Naive thymus-derived CD4-positive, alpha-beta T cell (primary cell): ENCODE data around the gene ABCG4. TPM values are rescaled to one million over a fixed set of nuclear protein-coding genes. Genes with fewer than 3 reads are reported as not detected.

ENCODE experiments used
- ATAC-seq: fragments of 150-1000 bp; cut with Tn5 transposase; 2 replicates; pipeline ENCODE4 v1.10.0; 2021; ENCODE audit warnings: mild to moderate bottlenecking, moderate library complexity
- CTCF ChIA-PET: fragments of 350-600 bp; sonication (Branson Sonifier 250); formaldehyde crosslinking; loops from one replicate; lab custom pipeline; 2021; ENCODE audit warnings: antibody characterized with exemption; lab: Charles Lee
- POLR2A ChIA-PET: fragments of 350-600 bp; sonication (Branson Sonifier 250); formaldehyde crosslinking; loops from one replicate; lab custom pipeline; 2021; ENCODE audit warnings: antibody characterized with exemption, inconsistent platforms; lab: Charles Lee
- DNase-seq, 9 donors: peaks; one replicate each; pipeline versions ENCODE4 v3.0.0 to v3.0.0-alpha.2; 2020 to 2022; ENCODE audit warnings: mixed read lengths in 1 of 9
- H3K27ac ChIP-seq: one replicate; pipeline ENCODE4 v1.7.0; 2013; ENCODE audit warnings: mild to moderate bottlenecking, low read depth, low read length, moderate library complexity
- H3K27me3 ChIP-seq, 2 donors: one replicate each; pipeline ENCODE4 v1.7.0; 2013; ENCODE audit warnings: low read length in 2 of 2, mild to moderate bottlenecking in 2 of 2, moderate library complexity in 2 of 2; ENCODE audit not compliant: control insufficient read depth in 2 of 2, insufficient read depth in 2 of 2
- H3K36me3 ChIP-seq, 3 experiments: 1 replicate in 2 of 3; 2 replicates in 1 of 3; pipeline ENCODE4 v1.7.0; 2013; ENCODE audit warnings: low read length in 3 of 3, mild to moderate bottlenecking in 3 of 3, moderate library complexity in 1 of 3; ENCODE audit not compliant: insufficient read depth in 3 of 3, control insufficient read depth in 2 of 3
- H3K4me1 ChIP-seq, 2 donors: one replicate each; pipeline ENCODE4 v1.7.0; 2013; ENCODE audit warnings: low read length in 2 of 2, mild to moderate bottlenecking in 2 of 2, moderate library complexity in 1 of 2; ENCODE audit not compliant: control insufficient read depth in 2 of 2, insufficient read depth in 2 of 2
- H3K4me3 ChIP-seq: 2 replicates; pipeline ENCODE4 v1.7.0; 2013; ENCODE audit warnings: mild to moderate bottlenecking, low read length
- H3K9me3 ChIP-seq, 3 experiments: 1 replicate in 2 of 3; 2 replicates in 1 of 3; pipeline ENCODE4 v1.7.0; 2013; ENCODE audit warnings: low read length in 3 of 3; ENCODE audit not compliant: control insufficient read depth in 2 of 3
- H3K27ac Mint-ChIP-seq, 9 donors: one replicate each; pipeline ENCODE4 v1.8.0; 2020 to 2022; ENCODE audit warnings: mixed read lengths in 9 of 9, mild to moderate bottlenecking in 8 of 9, moderate library complexity in 5 of 9, inconsistent platforms in 2 of 9
- H3K27me3 Mint-ChIP-seq, 5 donors: one replicate each; pipeline ENCODE4 v1.8.0; 2021 to 2022; ENCODE audit warnings: mixed read lengths in 5 of 5, mild to moderate bottlenecking in 1 of 5
- H3K36me3 Mint-ChIP-seq, 5 donors: one replicate each; pipeline ENCODE4 v1.8.0; 2020 to 2022; ENCODE audit warnings: mixed read lengths in 5 of 5, mild to moderate bottlenecking in 3 of 5, inconsistent platforms in 1 of 5
- H3K4me1 Mint-ChIP-seq, 7 donors: one replicate each; pipeline ENCODE4 v1.8.0; 2020 to 2022; ENCODE audit warnings: mixed read lengths in 7 of 7, mild to moderate bottlenecking in 3 of 7, inconsistent platforms in 1 of 7
- H3K4me3 Mint-ChIP-seq, 10 donors: one replicate each; pipeline ENCODE4 v1.8.0; 2020 to 2022; ENCODE audit warnings: mild to moderate bottlenecking in 10 of 10, mixed read lengths in 10 of 10, moderate library complexity in 6 of 10, inconsistent platforms in 2 of 10
- H3K9me3 Mint-ChIP-seq, 11 donors: one replicate each; pipeline ENCODE4 v1.8.0; 2020 to 2022; ENCODE audit warnings: mixed read lengths in 11 of 11, mild to moderate bottlenecking in 4 of 11, inconsistent platforms in 1 of 11, moderate library complexity in 1 of 11
- intact Hi-C, 2 donors: fragments of 100-400 bp; cut with micrococcal nuclease; formaldehyde crosslinking; loops; one replicate each; pipeline ENCODE4 v1.15.1; 2023
- polyA plus RNA-seq, 2 donors: library from polyadenylated mRNA; unstranded; fragments of 300-500 nt; fragmentation: Illumina TruSeq; gene quantifications; one replicate each; pipeline ENCODE4 v1.2.3, GENCODE V29; 2021
- total RNA-seq, 6 experiments: library from RNA in 5 of 6; stranded (reverse) in 5 of 6; gene quantifications; 1 replicate in 5 of 6; 2 replicates in 1 of 6; pipeline ENCODE4 v1.2.3 and lab custom pipeline; 2021 to 2026

ABCG4 gene
- total and polyA plus RNA-seq, 7 experiments from 2014 or later: 0.13 TPM; not detected in 6

- Histone ChIP-seq H3K4me1 (peaks cover 20 to 25% of the 10 kb centered on the region in 2 donors), H3K36me3 (peaks cover 9 to 40% (median 21%) of the 10 kb centered on the region in 3 experiments), H3K27me3 (no peaks in the 10 kb centered on the region), H3K27ac (peak overlapping the region; percentile 93), H3K4me3 (peak overlapping the region; percentile 95), H3K9me3 (no peaks in the 10 kb centered on the region)
- ChIA-PET POLR2A (interaction anchor here (0.8 to 20.2 kb wide), 10 partner anchors 8 to 98 kb away, joined by 3 to 435 read pairs (median 6); partner anchors contain the start of genes C2CD2L, CBL, DPAGT1 and HINFP), CTCF (interaction anchor here (0.7 kb wide), 1 partner anchor 13 kb away, joined by 3 read pairs; a partner anchor contains a TSS)
- ATAC-seq (no peak), DNase-seq (peak in 7 of 9 donors; percentile 41 to 56 (median 50))
- Mint-ChIP-seq H3K4me3 (peak overlapping the region; percentile 83 to 98 (median 92)), H3K36me3 (peaks cover 7 to 32% (median 19%) of the 10 kb centered on the region in 5 donors), H3K4me1 (peaks cover 50 to 74% (median 57%) of the 10 kb centered on the region in 7 donors), H3K27me3 (no peaks in the 10 kb centered on the region), H3K9me3 (no peaks in the 10 kb centered on the region), H3K27ac (peak overlapping the region; percentile 80 to 94 (median 86))
- intact Hi-C loops: loop anchor here in 1 of 2 donors (5.0 kb wide), 2 partner anchors 59 to 154 kb away; partner anchors contain the start of gene NLRX1
These were observed 40.6 kb upstream of the ABCG4 start for GRCh38 chr11:119108146-119108856.

GRCh38 chr11:119108857-119109221, 40.0 kb upstream of the ABCG4 start:
- DNase-seq: no peak
- H3K9me3 Mint-ChIP-seq: no peaks in the 10 kb centered on the region
- peaks cover 7 to 35% (median 19%) of the 10 kb centered on the region in 5 donors for H3K36me3 Mint-ChIP-seq
- ATAC-seq: no peak
- peaks cover 49 to 71% (median 54%) of the 10 kb centered on the region in 7 donors for H3K4me1 Mint-ChIP-seq
- no peaks in the 10 kb centered on the region for H3K27me3 ChIP-seq
- no peaks in the 10 kb centered on the region for H3K27me3 Mint-ChIP-seq
- H3K27ac ChIP-seq: peak overlapping the region; percentile 93
- peak overlapping the region; percentile 95 for H3K4me3 ChIP-seq
- H3K4me1 ChIP-seq: peaks cover 20 to 24% of the 10 kb centered on the region in 2 donors
- peak overlapping the region in 8 of 9 donors; percentile 80 to 94 (median 86) for H3K27ac Mint-ChIP-seq
- CTCF ChIA-PET: interaction anchor here (0.7 to 1.4 kb wide), 2 partner anchors 13 to 213 kb away, joined by 3 read pairs; a partner anchor contains a TSS
- peaks cover 9 to 45% (median 21%) of the 10 kb centered on the region in 3 experiments for H3K36me3 ChIP-seq
- intact Hi-C loops: loop anchor here in 1 of 2 donors (5.0 kb wide), 2 partner anchors 58 to 153 kb away; partner anchors contain the start of gene NLRX1
- POLR2A ChIA-PET: interaction anchor here (0.8 to 20.2 kb wide), 9 partner anchors 7 to 225 kb away, joined by 3 to 435 read pairs (median 6); partner anchors contain the start of genes C2CD2L, CBL, DPAGT1 and HINFP
- no peaks in the 10 kb centered on the region for H3K9me3 ChIP-seq
- peak overlapping the region; percentile 83 to 98 (median 92) for H3K4me3 Mint-ChIP-seq

DNA sequence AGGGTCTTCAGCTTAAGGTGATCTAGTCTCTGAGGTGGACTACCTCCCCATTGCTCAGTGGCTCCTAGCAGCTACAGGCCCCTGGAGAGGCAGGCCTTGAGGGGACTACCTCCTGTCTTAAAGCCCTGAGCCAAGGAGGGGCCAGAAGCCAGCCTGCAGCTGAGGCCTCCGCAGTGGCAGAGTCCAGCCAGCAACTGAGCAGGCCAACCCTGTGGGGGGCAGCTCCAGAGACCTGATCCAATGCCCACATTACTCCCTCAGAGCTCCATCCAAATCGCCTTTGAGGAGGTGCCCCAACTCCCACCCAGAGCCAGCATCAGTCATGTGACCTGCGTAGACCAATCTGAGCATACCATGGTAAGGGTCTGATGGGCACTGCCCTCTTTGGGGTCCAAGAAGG, 39.0 kb upstream of the ABCG4 start:
- H3K27ac Mint-ChIP-seq: peak overlapping the region; percentile 31 to 91 (median 85)
- Histone ChIP-seq H3K36me3 (peaks cover 9 to 53% (median 21%) of the 10 kb centered on the region in 3 experiments), H3K9me3 (no peaks in the 10 kb centered on the region), H3K27ac (peak overlapping the region; percentile 93), H3K27me3 (no peaks in the 10 kb centered on the region), H3K4me3 (no peak overlapping the region), H3K4me1 (peaks cover 20 to 33% of the 10 kb centered on the region in 2 donors)
- no peaks in the 10 kb centered on the region for H3K9me3 Mint-ChIP-seq
- DNase-seq: no peak
- intact Hi-C loops: loop anchor here in 1 of 2 donors (5.0 kb wide), 2 partner anchors 57 to 152 kb away; partner anchors contain the start of gene NLRX1
- H3K4me3 Mint-ChIP-seq: peak overlapping the region in 9 of 10 donors; percentile 83 to 98 (median 92)
- no peaks in the 10 kb centered on the region for H3K27me3 Mint-ChIP-seq
- POLR2A ChIA-PET: interaction anchor here (0.6 to 20.2 kb wide), 11 partner anchors 6 to 224 kb away, joined by 3 to 435 read pairs (median 6); partner anchors contain the start of genes C2CD2L, CBL, CENATAC and DPAGT1
- peaks cover 7 to 41% (median 19%) of the 10 kb centered on the region in 5 donors for H3K36me3 Mint-ChIP-seq
- peaks cover 47 to 70% (median 55%) of the 10 kb centered on the region in 7 donors for H3K4me1 Mint-ChIP-seq
- no peak for ATAC-seq
- CTCF ChIA-PET: interaction anchor here (0.8 to 1.4 kb wide), 3 partner anchors 11 to 212 kb away, joined by 3 to 4 read pairs (median 3); partner anchors contain the start of genes CBL and HINFP

DNA sequence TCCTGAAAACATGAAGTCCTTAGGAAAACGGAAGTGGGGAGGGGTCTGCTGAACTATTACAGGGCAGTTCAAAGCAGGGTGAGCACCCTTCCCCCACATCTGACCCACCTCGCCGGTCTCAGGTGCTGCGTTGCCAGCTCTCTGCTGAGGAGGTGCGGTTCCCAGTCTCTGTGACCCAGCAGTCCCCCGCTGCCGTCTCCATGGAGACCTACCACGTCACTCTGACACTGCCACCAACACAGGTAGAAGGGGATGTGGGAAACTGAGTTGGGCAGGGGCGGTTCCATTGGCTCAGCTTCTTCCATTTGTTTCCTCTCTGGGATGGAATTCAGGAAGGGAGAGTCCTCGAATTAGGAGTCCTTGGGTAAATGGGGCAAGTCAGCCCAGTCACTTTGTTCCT, 38.4 kb upstream of the ABCG4 start:
- H3K27me3 Mint-ChIP-seq: no peaks in the 10 kb centered on the region
- H3K27ac Mint-ChIP-seq: peak overlapping the region; percentile 38 to 88 (median 80)
- peak overlapping the region; percentile 93 for H3K27ac ChIP-seq
- H3K36me3 ChIP-seq: peaks cover 9 to 53% (median 21%) of the 10 kb centered on the region in 3 experiments
- H3K9me3 Mint-ChIP-seq: no peaks in the 10 kb centered on the region
- intact Hi-C loops: no loop called here
- POLR2A ChIA-PET: interaction anchor here (1.8 to 20.2 kb wide), 4 partner anchors 6 to 43 kb away, joined by 6 to 435 read pairs (median 221); partner anchors contain the start of genes C2CD2L, DPAGT1, HINFP and HMBS
- DNase-seq: no peak
- peaks cover 20 to 39% of the 10 kb centered on the region in 2 donors for H3K4me1 ChIP-seq
- H3K36me3 Mint-ChIP-seq: peaks cover 11 to 45% (median 24%) of the 10 kb centered on the region in 5 donors
- CTCF ChIA-PET: interaction anchor here (1.4 kb wide), 1 partner anchor 212 kb away, joined by 3 read pairs; no protein-coding TSS in a partner anchor
- H3K4me3 ChIP-seq: no peak overlapping the region
- peak overlapping the region in 7 of 10 donors; percentile 5 to 96 (median 32) for H3K4me3 Mint-ChIP-seq
- H3K4me1 Mint-ChIP-seq: peaks cover 48 to 75% (median 59%) of the 10 kb centered on the region in 7 donors
- ATAC-seq: no peak
- H3K27me3 ChIP-seq: no peaks in the 10 kb centered on the region
- no peaks in the 10 kb centered on the region for H3K9me3 ChIP-seq

DNA sequence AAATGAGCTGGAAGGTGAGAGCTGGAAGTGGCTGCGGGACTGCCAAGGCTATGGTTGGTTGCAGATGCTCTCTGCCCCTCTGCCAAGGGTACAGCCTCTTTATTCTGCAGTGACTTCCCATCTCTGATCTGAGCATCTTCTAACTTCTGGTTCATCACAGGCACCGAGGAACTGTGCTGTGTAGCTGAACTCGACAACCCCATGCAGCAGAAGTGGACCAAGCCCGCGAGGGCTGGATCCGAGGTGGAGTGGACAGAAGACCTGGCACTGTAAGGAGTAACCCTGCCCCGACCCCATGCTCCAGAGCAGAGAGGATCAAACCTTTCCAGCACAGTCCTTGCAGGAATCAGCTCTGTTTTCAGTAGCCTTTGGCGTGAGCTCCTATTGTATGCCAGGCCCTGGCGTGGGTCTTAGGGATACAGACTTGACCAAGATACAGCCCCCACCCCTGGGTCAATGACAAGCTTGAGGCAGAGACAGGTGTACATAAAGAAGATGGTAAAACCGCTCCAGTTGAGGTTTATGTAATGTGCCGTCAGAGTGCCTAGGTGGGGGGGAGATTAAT, 37.4 kb upstream of the ABCG4 start:
- Histone ChIP-seq H3K27ac (peak overlapping the region; percentile 18), H3K27me3 (no peaks in the 10 kb centered on the region), H3K9me3 (no peaks in the 10 kb centered on the region), H3K4me1 (peaks cover 18 to 44% of the 10 kb centered on the region in 2 donors), H3K36me3 (peaks cover 9 to 53% (median 21%) of the 10 kb centered on the region in 3 experiments), H3K4me3 (no peak overlapping the region)
- no peak overlapping the region for H3K4me3 Mint-ChIP-seq
- H3K9me3 Mint-ChIP-seq: no peaks in the 10 kb centered on the region
- ATAC-seq: no peak
- H3K4me1 Mint-ChIP-seq: peaks cover 50 to 75% (median 59%) of the 10 kb centered on the region in 7 donors
- ChIA-PET CTCF (interaction anchor here (1.5 kb wide), 1 partner anchor 9 kb away, joined by 7 read pairs; the partner anchor contains the start of gene DPAGT1), POLR2A (interaction anchor here (1.6 to 16.1 kb wide), 3 partner anchors 10 to 44 kb away, joined by 7 to 435 read pairs (median 13); partner anchors contain the start of genes C2CD2L, DPAGT1, HINFP and VPS11)
- H3K27ac Mint-ChIP-seq: peak overlapping the region in 8 of 9 donors; percentile 31 to 85 (median 60)
- intact Hi-C loops: no loop called here
- DNase-seq: no peak
- H3K36me3 Mint-ChIP-seq: peaks cover 12 to 51% (median 25%) of the 10 kb centered on the region in 5 donors
- no peaks in the 10 kb centered on the region for H3K27me3 Mint-ChIP-seq
